OCI-LY7 (cell line): ENCODE measurements around the gene TRPM8. TPM values are rescaled to one million over a fixed set of nuclear protein-coding genes. Genes with fewer than 3 reads are reported as not detected.

Experiments
- BruUV-seq: library from RNA; stranded (reverse); fragments of 400-500 nt; replicated peaks from 2 replicates; lab custom pipeline; 2021; lab: Mats Ljungman, UMichigan
- CTCF ChIA-PET: fragments of 300-600 bp; sonication (Branson Sonifier 250); formaldehyde crosslinking; loops from one replicate; lab custom pipeline; 2022; ENCODE audit warnings: antibody characterized with exemption; ENCODE audit not compliant: unreplicated experiment; lab: Charles Lee
- POLR2A ChIA-PET: fragments of 300-600 bp; sonication (Branson Sonifier 250); formaldehyde crosslinking; loops from one replicate; lab custom pipeline; 2022; ENCODE audit warnings: antibody characterized with exemption; lab: Charles Lee
- DNase-seq: peaks from one replicate; pipeline ENCODE4 v3.0.0-alpha.2; 2015; ENCODE audit warnings: low spot score
- H2AFZ ChIP-seq: fragments of 200-600 bp; sonication (generic), shearing (Covaris generic); 2 replicates; pipeline ENCODE4 v1.6.1; 2014; ENCODE audit warnings: mild to moderate bottlenecking, antibody characterized with exemption, low read length, moderate library complexity
- H3K27ac ChIP-seq: fragments of 200-600 bp; sonication (generic); 2 replicates; pipeline ENCODE4 v1.5.1; 2014; ENCODE audit warnings: mixed run types, low read depth, mild to moderate bottlenecking, moderate library complexity, low read length, inconsistent platforms; ENCODE audit not compliant: poor library complexity, severe bottlenecking
- H3K36me3 ChIP-seq: fragments of 200-600 bp; sonication (generic); 2 replicates; pipeline ENCODE4 v1.6.1; 2014; ENCODE audit warnings: mild to moderate bottlenecking, antibody characterized with exemption, low read length, moderate library complexity, mixed read lengths; ENCODE audit not compliant: insufficient read depth
- H3K4me1 ChIP-seq: fragments of 200-600 bp; sonication (generic); 2 replicates; pipeline ENCODE4 v1.5.1; 2014; ENCODE audit warnings: mild to moderate bottlenecking, low read length; ENCODE audit not compliant: insufficient read depth, poor library complexity, severe bottlenecking
- H3K4me2 ChIP-seq: fragments of 200-600 bp; sonication (generic); 2 replicates; pipeline ENCODE4 v1.6.1; 2014; ENCODE audit warnings: mild to moderate bottlenecking, low read length
- H3K4me3 ChIP-seq: fragments of 200-600 bp; sonication (generic); 2 replicates; pipeline ENCODE4 v1.5.1; 2014; ENCODE audit warnings: mild to moderate bottlenecking, low read depth, low read length; ENCODE audit not compliant: poor library complexity, severe bottlenecking
- H3K79me2 ChIP-seq: fragments of 200-600 bp; sonication (generic); 2 replicates; pipeline ENCODE4 v1.6.1; 2016; ENCODE audit warnings: low read depth, mild to moderate bottlenecking, low read length, moderate library complexity, mixed read lengths; ENCODE audit not compliant: insufficient read depth
- H3K9me2 ChIP-seq: fragments of 200-600 bp; sonication (generic); 2 replicates; pipeline ENCODE4 v1.6.1; 2016; ENCODE audit warnings: mild to moderate bottlenecking, low read length, mixed read lengths; ENCODE audit not compliant: insufficient read depth
- H3K9me3 ChIP-seq: fragments of 200-600 bp; sonication (generic); 2 replicates; pipeline ENCODE4 v1.6.1; 2014; ENCODE audit warnings: mild to moderate bottlenecking, mixed run types, low read length, mixed read lengths
- H4K20me1 ChIP-seq: fragments of 200-600 bp; sonication (generic); 2 replicates; pipeline ENCODE4 v1.6.1; 2014; ENCODE audit warnings: mild to moderate bottlenecking, antibody characterized with exemption, low read length, moderate library complexity, mixed read lengths; ENCODE audit not compliant: insufficient read depth
- EZH2phosphoT487 ChIP-seq: fragments of 200-600 bp; sonication (generic); IDR thresholded peaks from 2 replicates; pipeline ENCODE4 v1.6.1; 2018; ENCODE audit warnings: low read depth, borderline replicate concordance, mild to moderate bottlenecking, mixed run types, antibody characterized with exemption, low read length, moderate library complexity, mixed read lengths
- intact Hi-C: fragments of 100-400 bp; cut with micrococcal nuclease; formaldehyde crosslinking; loops from one replicate; pipeline ENCODE4 v1.10.0; 2022; ENCODE audit not compliant: unreplicated experiment
- total RNA-seq, 2 experiments: library from RNA; depleted of rRNA in 1 of 2; stranded (reverse); fragments of >200 nt in 1 of 2; shearing (Covaris generic) in 1 of 2; gene quantifications; 2 replicates each; pipeline ENCODE4 v1.2.3, GENCODE V29; 2014 to 2022
- TF ChIP-seq, protein P1 (sequence below): fragments of 200-600 bp; sonication (generic); conservative IDR thresholded peaks from 2 replicates; pipeline ENCODE4 v1.5.1; 2014; ENCODE audit warnings: mild to moderate bottlenecking, antibody characterized with exemption, low read length, moderate library complexity, mixed read lengths

The TRPM8 gene
- total RNA-seq, 2 experiments from 2014 or later, result not detected

DNA sequence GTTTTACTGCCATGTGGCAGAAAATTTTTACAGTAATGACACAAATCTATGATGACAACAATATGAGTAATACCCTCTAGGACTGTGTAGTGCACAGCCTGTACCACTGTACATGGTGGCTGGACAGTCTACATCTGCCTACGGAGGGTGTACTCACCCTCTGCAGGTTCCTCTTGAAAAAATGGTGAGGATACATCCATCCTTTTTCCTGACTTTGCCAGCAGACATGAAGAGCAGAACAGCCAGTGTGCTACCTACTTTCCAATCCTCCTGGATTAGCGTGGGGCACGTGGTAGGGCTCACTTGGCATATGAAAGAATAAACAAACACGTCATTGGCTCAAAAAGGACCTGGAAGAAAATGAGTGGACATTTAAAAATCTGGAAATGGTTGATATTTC, 62.6 kb downstream of the TRPM8 start:
- no peaks in the 10 kb centered on the region for H3K4me1 ChIP-seq
- ChIA-PET CTCF (no interaction called here), POLR2A (no interaction called here)
- H3K4me2 ChIP-seq, result no peak overlapping the region
- intact Hi-C loops, result loop anchor here (5.0 kb wide), 1 partner anchor 568 kb away; no protein-coding TSS in a partner anchor
- no peak overlapping the region for H2AFZ ChIP-seq
- H3K9me3 ChIP-seq, result no peaks in the 10 kb centered on the region
- DNase-seq, result no peak
- no peaks in the 10 kb centered on the region for H3K36me3 ChIP-seq
- H3K27ac ChIP-seq, result no peak overlapping the region
- no peaks in the 10 kb centered on the region for H3K9me2 ChIP-seq
- TF ChIP-seq, protein P1, sequence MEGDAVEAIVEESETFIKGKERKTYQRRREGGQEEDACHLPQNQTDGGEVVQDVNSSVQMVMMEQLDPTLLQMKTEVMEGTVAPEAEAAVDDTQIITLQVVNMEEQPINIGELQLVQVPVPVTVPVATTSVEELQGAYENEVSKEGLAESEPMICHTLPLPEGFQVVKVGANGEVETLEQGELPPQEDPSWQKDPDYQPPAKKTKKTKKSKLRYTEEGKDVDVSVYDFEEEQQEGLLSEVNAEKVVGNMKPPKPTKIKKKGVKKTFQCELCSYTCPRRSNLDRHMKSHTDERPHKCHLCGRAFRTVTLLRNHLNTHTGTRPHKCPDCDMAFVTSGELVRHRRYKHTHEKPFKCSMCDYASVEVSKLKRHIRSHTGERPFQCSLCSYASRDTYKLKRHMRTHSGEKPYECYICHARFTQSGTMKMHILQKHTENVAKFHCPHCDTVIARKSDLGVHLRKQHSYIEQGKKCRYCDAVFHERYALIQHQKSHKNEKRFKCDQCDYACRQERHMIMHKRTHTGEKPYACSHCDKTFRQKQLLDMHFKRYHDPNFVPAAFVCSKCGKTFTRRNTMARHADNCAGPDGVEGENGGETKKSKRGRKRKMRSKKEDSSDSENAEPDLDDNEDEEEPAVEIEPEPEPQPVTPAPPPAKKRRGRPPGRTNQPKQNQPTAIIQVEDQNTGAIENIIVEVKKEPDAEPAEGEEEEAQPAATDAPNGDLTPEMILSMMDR, result no peak
- TF ChIP-seq EZH2phosphoT487, result no peak
- H3K79me2 ChIP-seq, result no peaks in the 10 kb centered on the region
- BruUV-seq, result no TSS peak
- H4K20me1 ChIP-seq, result no peaks in the 10 kb centered on the region
- H3K4me3 ChIP-seq, result no peak overlapping the region

DNA sequence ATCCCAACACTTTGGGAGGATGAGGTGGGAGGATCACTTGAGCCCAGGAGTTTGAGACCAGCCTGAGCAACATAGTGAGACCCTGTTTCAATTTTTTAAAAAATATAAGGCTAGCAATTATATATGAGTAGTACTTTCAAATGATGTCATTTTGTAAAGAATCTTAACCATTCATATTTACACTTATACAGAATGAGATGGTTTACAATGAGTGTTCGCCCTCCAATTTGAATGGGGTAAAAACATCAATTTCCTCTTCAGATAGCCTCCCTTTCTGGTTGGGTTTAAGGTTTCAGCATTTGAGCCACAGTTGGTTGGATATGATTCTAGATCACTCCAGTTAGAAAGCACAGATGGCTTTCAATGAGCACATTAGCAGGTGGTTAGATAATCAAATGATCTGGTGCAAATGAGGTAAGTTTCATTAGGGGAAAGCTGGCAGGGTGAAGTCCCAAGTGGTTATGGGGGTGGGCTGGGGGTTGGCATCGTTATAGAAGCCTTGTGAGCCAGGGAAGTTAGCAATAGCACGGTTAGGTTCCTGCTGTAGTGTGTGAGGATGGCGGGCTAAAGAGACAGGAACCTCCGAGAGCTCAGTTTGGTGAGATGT, 63.9 kb downstream of the TRPM8 start:
- CTCF ChIA-PET, result no interaction called here

More for the DNA sequence above, 63.9 kb downstream of the TRPM8 start:
- H3K4me2 ChIP-seq, result no peak overlapping the region
- POLR2A ChIA-PET, result no interaction called here
- H3K4me3 ChIP-seq, result no peak overlapping the region
- intact Hi-C loops, result no loop called here
- no peaks in the 10 kb centered on the region for H3K4me1 ChIP-seq
- H3K9me2 ChIP-seq, result no peaks in the 10 kb centered on the region
- H4K20me1 ChIP-seq, result no peaks in the 10 kb centered on the region
- DNase-seq, result no peak
- H3K79me2 ChIP-seq, result no peaks in the 10 kb centered on the region
- no TSS peak for BruUV-seq
- no peaks in the 10 kb centered on the region for H3K9me3 ChIP-seq
- TF ChIP-seq, protein P1, result no peak
- no peak for TF ChIP-seq EZH2phosphoT487
- H3K27ac ChIP-seq, result no peak overlapping the region
- no peaks in the 10 kb centered on the region for H3K36me3 ChIP-seq
- no peak overlapping the region for H2AFZ ChIP-seq
